ENCODE data around the gene C1orf226.

The C1orf226 gene

DNA sequence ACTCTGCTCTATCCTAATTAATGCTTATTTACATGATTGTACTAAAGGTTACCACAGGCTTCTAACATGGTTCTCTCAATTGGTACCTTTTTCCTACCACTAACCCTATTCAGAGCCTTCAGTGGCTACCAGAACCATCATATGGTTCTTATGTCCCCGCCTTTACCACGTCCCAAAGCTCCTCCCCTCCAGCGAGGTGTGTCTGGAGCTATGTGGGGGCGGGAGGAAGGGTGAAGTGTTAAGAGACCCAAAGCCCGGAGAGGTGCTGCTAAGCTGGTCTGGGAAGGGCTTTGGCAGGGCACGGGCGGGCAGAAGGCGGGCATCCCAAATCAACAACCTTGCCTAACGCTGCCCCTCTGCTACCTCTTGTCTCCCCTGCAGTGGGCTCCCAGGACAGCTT, 14.9 kb upstream of the C1orf226 start:
- DNase-seq = no peak

GRCh38 chr1:162367073-162367472, 14.5 kb upstream of the C1orf226 start:
- no peak for DNase-seq

DNA sequence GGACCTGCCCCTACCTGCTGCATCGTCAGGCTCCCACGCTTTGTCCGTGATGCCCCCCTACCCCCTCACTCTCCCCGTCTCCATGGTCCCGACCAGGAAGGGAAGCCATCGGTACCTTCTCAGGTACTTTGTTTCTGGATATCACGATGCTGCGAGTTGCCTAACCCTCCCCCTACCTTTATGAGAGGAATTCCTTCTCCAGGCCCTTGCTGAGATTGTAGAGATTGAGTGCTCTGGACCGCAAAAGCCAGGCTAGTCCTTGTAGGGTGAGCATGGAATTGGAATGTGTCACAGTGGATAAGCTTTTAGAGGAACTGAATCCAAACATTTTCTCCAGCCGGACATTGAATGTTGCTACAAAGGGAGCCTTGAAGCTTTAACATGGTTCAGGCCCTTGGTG, 13.8 kb upstream of the C1orf226 start:
- no peak for DNase-seq

DNA sequence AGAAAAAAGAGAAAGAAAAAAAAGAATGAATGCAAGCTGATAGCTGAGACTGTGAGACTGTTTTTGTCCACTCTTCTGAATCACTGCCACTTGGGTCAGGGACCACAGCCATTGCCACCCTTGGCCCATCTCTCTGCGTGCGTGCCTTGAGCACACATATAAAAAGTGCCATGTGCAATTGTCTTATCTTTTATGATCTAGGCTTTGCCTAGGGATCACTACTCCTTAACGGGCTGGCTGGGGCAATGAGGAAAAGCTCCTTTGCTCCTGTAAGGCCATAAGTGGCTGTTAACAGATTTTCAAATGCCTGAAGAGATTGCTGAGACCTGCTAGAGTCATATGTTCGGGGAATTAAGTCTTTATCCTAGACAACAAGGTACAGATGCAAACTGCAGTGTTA, 13.1 kb upstream of the C1orf226 start:
- DNase-seq = no peak

GRCh38 chr1:162369571-162369970, 12.0 kb upstream of the C1orf226 start:
- no peak for DNase-seq

GRCh38 chr1:162370161-162370560, 11.4 kb upstream of the C1orf226 start:
- no peak for DNase-seq

- no peak for DNase-seq
Measured at GRCh38 chr1:162370721-162371120, 10.8 kb upstream of the C1orf226 start.

- no peak for DNase-seq
Measured at GRCh38 chr1:162371611-162372010, 9.9 kb upstream of the C1orf226 start.

- DNase-seq = no peak
Measured at GRCh38 chr1:162372159-162373071, 9.1 kb upstream of the C1orf226 start.

DNA sequence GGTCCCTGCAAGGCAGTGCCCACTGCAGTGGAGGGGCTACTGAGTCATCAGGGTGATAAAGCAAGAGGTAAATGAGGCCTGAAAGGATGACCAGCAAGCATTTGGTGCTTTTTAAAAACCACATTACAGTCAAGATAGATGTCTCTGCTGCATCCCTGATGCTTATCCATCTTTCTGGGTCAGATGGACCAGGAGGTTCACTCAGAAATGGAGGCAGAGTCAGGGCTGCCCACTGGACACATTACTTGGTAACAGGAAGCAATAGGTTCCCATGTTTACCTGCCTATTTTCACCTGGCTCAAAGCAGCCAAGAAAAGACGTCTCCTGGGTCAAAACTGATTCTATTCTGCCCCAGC, 8.5 kb upstream of the C1orf226 start:
- DNase-seq = no peak

GRCh38 chr1:162373541-162374260, 7.8 kb upstream of the C1orf226 start:
- no peak for DNase-seq

- no peak for DNase-seq
Measured at GRCh38 chr1:162374406-162374805, 7.1 kb upstream of the C1orf226 start.

GRCh38 chr1:162375463-162375862, 6.1 kb upstream of the C1orf226 start:
- DNase-seq = no peak

GRCh38 chr1:162376691-162377090, 4.8 kb upstream of the C1orf226 start, which contains the start of gene SPATA46:
SPATA46 (minus strand) TSS chr1:162376854; CDS start chr1:162376790, 64 bp downstream.
- no peak for DNase-seq

DNA sequence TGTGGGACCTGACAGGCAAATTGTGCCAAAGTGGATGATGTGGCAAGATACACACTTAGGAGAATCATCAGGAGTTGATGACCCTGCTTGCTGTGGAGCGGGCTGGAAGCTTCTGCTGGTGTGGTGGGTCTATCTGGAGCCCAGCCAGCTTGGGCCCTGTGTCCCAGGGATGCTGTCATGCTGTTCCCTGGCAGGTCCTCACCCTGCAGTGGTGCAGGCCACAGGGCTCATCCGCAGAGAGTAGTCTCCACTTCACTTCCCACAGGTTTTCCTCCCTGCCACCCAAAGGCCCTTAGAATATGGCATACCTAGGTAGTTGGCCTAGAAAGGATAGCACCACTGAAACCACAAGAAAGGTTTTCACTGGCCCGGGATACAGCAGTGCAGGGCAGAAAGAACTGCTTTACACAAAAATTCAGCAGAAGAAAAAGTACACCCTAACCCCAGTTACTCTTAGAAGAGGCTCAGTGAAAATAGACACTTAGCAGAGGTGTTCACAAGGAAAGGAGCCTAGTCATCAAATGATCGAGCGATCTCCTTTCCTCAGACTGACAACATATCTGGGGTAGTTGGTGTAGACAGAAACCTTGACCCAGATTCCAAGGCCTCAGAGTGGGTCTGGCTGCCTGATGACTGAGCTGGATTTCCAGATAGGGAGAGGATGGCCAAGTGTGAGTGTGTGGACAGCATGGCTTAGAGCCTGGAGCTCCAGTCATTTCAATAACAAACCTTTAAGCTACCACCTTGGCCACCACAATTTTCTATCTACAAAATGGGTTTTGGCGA, 1.3 kb upstream of the C1orf226 start:
- no peak for DNase-seq

DNA sequence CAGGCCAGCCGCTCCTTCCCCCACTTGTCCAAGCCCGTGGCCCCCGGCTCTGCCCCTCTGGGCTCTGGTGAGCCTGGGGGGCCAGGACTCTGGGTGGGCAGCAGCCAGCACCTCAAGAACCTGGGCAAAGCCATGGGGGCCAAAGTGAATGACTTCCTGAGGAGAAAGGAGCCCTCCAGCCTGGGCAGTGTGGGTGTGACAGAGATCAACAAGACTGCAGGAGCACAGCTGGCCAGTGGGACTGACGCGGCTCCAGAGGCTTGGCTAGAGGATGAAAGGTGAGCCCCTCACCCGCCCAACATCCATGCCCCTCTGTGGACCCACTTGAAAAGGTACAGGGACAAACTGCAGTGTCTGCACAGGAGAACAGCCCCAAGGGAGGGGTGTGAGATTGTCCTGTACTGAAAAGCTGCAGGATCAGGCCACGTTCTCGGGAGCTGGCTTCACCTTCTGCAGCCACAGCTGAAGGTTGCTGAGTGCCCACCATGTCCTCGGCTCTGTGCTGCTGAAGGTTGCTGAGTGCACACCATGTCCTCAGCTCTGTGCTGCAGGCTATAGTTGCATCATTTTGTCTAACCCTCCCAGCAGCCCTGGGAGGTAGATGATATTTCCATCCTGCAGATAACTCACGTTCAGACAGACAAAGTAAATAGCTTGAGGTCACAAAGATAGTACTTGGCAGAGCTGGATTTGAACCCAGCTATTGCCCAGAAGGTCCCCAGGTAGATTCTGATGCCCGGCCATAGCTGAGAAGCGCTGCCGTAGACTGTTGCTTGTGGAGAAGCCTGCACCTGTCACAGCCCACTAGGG, 618 bp downstream of the C1orf226 start:
- no peak for DNase-seq

- DNase-seq = no peak
Measured at GRCh38 chr1:162383091-162383490, 1.6 kb downstream of the C1orf226 start.

DNA sequence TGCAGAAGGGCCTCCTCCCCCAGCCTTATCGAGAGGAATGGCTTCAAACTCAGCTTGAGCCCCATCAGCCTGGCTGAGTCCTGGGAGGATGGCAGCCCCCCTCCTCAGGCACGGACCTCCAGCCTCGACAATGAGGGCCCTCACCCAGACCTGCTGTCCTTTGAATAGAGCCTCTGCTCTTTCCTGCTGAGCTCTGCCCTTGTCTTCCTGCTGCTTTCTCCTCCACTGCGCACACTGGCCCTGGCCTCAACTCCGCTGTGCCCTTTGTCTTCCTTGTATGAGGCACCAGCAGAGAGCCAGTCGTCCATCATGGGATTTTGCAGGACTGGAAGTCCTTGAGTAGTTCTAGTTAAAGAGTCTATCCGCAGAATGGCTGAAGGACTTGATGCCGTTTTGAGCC, 2.0 kb downstream of the C1orf226 start:
- DNase-seq = no peak

DNA sequence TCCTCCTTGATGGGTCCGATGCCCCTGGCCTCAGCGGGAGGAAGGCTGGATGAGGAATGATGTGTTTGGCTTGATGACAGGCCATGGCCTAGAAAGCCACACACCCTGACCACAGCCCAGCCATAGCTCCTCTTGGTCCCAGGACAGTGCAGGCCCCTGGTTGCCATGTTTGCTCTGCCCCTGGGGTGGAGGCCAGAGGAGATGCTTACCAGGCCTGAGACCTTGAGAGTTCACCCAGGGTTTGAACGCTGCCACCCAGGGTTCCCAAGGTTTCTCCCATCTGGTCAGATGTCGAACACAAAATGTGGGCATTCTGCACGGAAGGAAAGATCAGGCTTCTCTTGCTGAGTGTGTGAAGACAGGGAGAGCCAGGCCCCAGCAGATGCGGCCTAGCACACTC, 2.6 kb downstream of the C1orf226 start:
- no peak for DNase-seq

GRCh38 chr1:162384601-162385279, 3.2 kb downstream of the C1orf226 start:
- DNase-seq = no peak

- no peak for DNase-seq
Measured at GRCh38 chr1:162385280-162385623, 3.7 kb downstream of the C1orf226 start.

GRCh38 chr1:162385702-162386101, 4.2 kb downstream of the C1orf226 start:
- DNase-seq = no peak
